GM18951 (cell line): ENCODE data around the gene CCNO.

ENCODE experiments used
- POLR2A ChIP-seq: IDR thresholded peaks from 4 replicates; pipeline ENCODE4 v1.6.1; 2011; ENCODE audit warnings: mild to moderate bottlenecking; ENCODE audit not compliant: insufficient read length, insufficient read depth; ENCODE audit errors: extremely low read depth
- in situ Hi-C: fragments of 300-500 bp; cut with MboI; formaldehyde crosslinking; loops from one replicate; pipeline ENCODE4 v1.12.0; 2022; ENCODE audit warnings: low sequenced_read_pairs, mixed read lengths, inconsistent platforms; ENCODE audit not compliant: unreplicated experiment

CCNO gene

DNA sequence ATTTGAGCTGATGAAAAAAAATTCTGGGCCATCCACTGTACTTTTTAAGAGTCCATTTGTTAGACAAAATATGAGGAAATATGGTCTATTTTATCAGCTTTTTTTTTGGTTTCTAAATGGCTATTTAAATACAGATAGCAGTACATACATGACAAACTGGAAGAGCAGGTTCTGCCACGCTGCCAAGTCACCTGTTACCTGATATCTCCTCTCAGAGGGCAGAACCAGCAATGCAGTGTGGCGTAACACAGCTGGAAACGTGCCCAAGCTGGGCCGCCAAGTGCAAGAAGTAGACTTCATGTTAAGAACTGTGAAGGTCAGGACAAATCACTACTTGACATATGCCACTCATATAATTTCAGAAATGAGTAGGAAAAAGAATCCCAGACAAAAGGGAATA lies 14.4 kb downstream of the CCNO start:
- TF ChIP-seq POLR2A: no peak
- in situ Hi-C loops: no loop called here

DNA sequence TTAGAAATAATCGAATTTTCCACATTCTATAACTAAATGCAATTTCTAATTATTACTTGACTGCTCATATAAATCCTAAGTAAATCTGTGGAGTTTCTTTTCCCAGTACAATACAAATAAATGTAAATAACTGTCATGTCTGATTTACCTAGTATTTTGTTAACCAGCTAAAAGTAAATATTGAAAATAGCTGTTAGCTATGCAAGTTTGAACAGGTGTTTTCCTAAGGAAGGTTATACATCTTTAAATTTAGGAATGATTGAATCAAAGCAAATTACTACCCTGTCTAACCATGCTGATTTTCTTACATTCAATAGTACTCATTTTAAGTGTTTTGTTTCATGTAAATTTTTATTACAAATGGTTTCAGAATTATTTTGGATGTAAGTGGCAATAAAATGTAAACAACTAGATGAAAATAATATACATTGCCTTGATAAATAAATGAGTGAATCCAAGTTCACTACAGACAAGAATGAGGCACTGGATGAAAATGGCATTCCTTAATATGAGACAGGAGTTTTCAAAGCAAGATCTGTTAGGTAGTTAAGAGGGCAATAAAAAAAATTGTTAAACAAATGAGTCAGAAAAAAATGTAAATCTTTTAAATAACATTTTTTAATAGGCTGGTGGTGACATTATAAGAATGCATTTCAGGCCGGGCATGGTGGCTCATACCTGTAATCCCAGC lies 22.1 kb downstream of the CCNO start:
- in situ Hi-C loops: no loop called here
- no peak for TF ChIP-seq POLR2A

DNA sequence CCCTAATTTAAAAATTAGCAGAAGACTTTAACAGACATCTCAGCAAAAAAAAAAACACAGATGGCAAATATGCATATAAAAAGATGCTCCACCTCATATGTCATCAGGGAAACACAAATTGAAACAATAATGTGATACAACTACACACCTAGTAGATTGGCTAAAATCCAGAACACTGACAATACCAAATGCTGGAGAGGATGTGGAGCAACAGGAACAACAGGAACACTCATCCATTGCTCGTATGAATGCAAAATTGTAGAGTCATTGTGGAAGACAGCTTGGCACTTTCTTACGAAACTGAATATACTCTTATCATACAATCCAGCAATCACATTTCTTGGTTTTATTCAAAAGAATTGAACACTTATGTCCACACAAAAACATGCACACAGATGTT lies 28.4 kb downstream of the CCNO start:
- TF ChIP-seq POLR2A: no peak
- in situ Hi-C loops: no loop called here

DNA sequence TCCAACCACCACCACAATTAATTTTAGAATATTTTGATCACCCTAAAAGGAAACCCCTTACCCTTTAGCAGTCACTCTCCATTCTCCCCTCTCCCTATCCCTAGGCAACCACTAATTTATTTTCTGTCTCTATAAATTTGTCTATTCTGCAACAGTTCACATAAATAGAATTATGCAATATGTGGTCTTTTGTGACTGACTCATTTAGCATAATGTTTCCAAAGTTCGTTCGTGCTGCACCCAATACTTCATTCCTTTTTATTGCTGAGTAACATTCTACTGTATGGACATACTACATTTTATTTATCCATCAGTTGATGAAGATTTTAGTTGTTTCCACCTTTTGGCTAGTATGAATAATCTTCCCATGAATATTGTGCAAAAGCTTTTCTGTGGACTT lies 42.2 kb downstream of the CCNO start:
- in situ Hi-C loops: no loop called here
- TF ChIP-seq POLR2A: no peak

DNA sequence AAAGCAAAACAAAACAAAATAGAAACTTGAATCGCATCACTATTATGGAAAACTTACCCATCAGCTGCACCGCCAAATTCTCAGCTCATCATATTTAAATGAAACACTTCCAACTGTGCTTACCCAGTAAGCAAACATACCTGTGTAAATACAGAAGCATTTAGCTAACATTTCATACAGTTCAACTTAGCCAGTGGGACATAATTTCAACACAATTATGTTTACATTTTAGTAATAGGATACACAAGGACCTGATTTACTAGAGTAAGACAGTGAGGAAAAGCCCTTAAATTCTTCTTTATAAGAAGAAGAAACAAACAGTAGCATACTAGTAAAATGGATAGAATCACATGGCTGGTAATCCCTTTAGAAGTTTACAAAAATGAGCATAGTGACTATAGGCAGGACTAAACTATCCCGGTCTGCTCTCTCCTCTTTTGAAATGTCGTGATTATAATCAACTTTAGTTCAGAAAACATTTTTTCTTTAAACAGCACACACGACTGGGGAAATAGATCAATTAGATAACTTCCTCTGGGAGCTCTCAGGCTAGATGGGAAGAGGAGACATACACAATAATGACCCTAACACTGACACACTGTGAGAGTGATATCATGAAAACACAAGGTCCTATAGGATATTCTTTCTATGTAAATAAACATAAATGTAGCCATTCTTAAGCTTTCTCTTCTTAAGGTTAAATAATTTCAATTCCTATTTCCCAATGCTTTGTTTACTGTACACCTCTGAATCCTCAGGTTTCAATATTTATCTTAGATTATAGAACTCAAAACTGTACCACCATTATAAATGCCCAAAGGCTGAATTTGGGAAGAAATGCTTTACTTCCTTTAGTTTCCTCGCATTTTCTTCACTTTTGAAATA lies 44.5 kb downstream of the CCNO start:
- in situ Hi-C loops: no loop called here
- no peak for TF ChIP-seq POLR2A

DNA sequence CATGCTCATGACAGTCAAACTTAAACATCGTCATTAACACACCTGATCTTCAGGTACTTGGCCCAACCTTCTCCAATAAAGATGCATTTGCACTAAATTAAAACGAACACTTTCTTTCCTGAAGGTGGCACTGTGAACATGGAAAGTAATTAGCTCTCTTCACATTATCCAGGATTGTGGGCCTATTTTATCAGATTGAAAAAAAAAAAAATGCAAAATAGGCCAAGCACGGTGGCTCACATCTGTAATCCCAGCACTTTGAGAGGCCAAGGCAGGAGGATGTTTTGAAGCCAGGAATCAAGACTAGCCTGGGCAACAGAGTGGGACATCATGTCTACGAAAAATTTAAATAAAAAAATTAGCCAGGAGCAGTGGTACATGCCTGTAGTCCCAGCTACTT lies 46.0 kb downstream of the CCNO start:
- TF ChIP-seq POLR2A: no peak
- in situ Hi-C loops: no loop called here
